Posterior cingulate gyrus (tissue), 11 donors: ENCODE data around the gene CPNE8.
A peak's percentile ranks its signal among the peaks of the same experiment; 100 is the strongest.

Experiments used
- DNase-seq, 10 donors: peaks; one replicate each; pipeline versions ENCODE4 v3.0.0 to v3.0.0-alpha.2; 2020 to 2021; ENCODE audit warnings: mixed read lengths in 3 of 10
- intact Hi-C: fragments of 100-400 bp; cut with DNase I; formaldehyde crosslinking; loops from one replicate; pipeline ENCODE4 v1.15.1; 2023

The CPNE8 gene

GRCh38 chr12:38898001-38898684 is 7.2 kb downstream of the CPNE8 start:
- no peak for DNase-seq
- intact Hi-C loops = no loop called here

GRCh38 chr12:38895446-38895845 is 9.9 kb downstream of the CPNE8 start:
- intact Hi-C loops = no loop called here

GRCh38 chr12:38892976-38893375 is 12.4 kb downstream of the CPNE8 start:
- intact Hi-C loops = no loop called here
- DNase-seq = no peak

More at GRCh38 chr12:38895446-38895845, 9.9 kb downstream of the CPNE8 start:
- no peak for DNase-seq

GRCh38 chr12:38892087-38892786 is 13.2 kb downstream of the CPNE8 start:
- DNase-seq = no peak
- intact Hi-C loops = no loop called here

- no peak for DNase-seq
- intact Hi-C loops = no loop called here
These were observed 15.1 kb downstream of the CPNE8 start for GRCh38 chr12:38890102-38890855.

- intact Hi-C loops = no loop called here
These were observed 16.0 kb downstream of the CPNE8 start for GRCh38 chr12:38889297-38889815.

GRCh38 chr12:38887770-38888169 is 17.6 kb downstream of the CPNE8 start:
- DNase-seq = no peak
- intact Hi-C loops = no loop called here

More at GRCh38 chr12:38889297-38889815, 16.0 kb downstream of the CPNE8 start:
- no peak for DNase-seq

- intact Hi-C loops = no loop called here
- DNase-seq = no peak
These were observed 18.5 kb downstream of the CPNE8 start for GRCh38 chr12:38886931-38887330.

- intact Hi-C loops = no loop called here
- peak in 1 of 10 donors; percentile 55 for DNase-seq
These were observed 19.3 kb downstream of the CPNE8 start for GRCh38 chr12:38886064-38886463.

- DNase-seq = no peak
- intact Hi-C loops = no loop called here
These were observed 20.7 kb downstream of the CPNE8 start for GRCh38 chr12:38884666-38885065.

GRCh38 chr12:38883629-38884134 is 21.7 kb downstream of the CPNE8 start:
- no peak for DNase-seq
- intact Hi-C loops = no loop called here

GRCh38 chr12:38880288-38880687 is 25.1 kb downstream of the CPNE8 start:
- intact Hi-C loops = no loop called here
- no peak for DNase-seq

- intact Hi-C loops = no loop called here
- peak in 1 of 10 donors; percentile 68 for DNase-seq
These were observed 26.4 kb downstream of the CPNE8 start for GRCh38 chr12:38878986-38879385.

- no peak for DNase-seq
- intact Hi-C loops = no loop called here
These were observed 27.1 kb downstream of the CPNE8 start for GRCh38 chr12:38878333-38878705.

GRCh38 chr12:38875586-38876228 is 29.7 kb downstream of the CPNE8 start:
- intact Hi-C loops = no loop called here

GRCh38 chr12:38872561-38872960 is 32.8 kb downstream of the CPNE8 start:
- DNase-seq = no peak
- intact Hi-C loops = no loop called here

More at GRCh38 chr12:38875586-38876228, 29.7 kb downstream of the CPNE8 start:
- no peak for DNase-seq

GRCh38 chr12:38872156-38872555 is 33.2 kb downstream of the CPNE8 start:
- intact Hi-C loops = no loop called here
- no peak for DNase-seq

- intact Hi-C loops = no loop called here
- no peak for DNase-seq
These were observed 36.4 kb downstream of the CPNE8 start for GRCh38 chr12:38869036-38869435.

GRCh38 chr12:38850461-38850860 is 54.9 kb downstream of the CPNE8 start:
- no peak for DNase-seq
- intact Hi-C loops = no loop called here

GRCh38 chr12:38847247-38847646 is 58.1 kb downstream of the CPNE8 start:
- intact Hi-C loops = no loop called here

More at GRCh38 chr12:38847247-38847646, 58.1 kb downstream of the CPNE8 start:
- DNase-seq = no peak
